ENCODE measurements around the gene FGF9.
A peak's percentile ranks its signal among the peaks of the same experiment; 100 is the strongest.

FGF9 gene

DNA sequence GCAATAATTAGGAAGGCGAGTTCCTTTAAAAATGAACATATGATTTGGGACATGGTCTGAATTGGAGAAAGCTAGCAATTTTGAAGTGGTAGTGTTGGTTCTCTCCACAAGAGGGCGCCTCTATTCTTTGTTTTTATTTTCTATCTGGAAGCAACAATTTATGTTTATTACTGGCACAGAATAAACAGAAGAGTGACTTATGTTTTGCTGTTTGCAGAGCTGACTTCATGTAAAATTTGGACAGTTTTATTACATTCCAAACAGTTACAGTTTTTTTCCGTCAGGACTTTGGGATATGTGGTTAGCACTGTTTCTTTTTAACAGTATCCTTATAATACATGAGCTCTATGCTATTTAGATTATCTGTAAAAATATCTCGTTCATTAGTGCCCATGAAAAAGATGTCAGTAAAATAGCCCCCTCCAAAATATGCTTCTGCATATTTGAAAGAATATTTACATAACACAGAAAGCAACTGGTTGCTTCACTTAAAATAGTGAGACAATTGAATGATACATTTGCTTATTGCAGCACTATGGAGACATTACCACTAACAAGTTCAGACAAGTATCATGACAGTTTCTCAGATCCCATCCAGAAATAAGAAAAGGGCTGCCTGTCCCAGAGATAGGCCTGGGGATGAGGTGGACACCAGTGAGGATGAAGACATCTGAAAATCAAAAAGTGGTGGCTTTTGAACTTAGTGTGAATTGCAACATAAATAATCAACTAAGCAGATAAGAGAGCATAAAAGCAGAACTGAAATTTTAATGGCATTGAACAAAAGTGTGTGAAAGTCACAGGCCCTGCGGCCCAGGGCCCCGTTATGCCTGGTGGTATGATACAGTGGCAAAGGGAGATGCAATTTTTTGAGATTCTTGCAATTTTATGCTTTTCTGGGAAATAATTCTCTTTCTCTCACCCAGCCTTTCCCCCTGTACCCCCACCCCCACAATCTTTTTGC lies 32.3 kb upstream of the FGF9 start:
- ChIA-PET CTCF (interaction anchor here (0.6 to 1.8 kb wide), 8 partner anchors 8 to 1124 kb away, joined by 3 to 7 read pairs (median 4); no protein-coding TSS in a partner anchor), POLR2A (interaction anchor here (1.3 to 1.7 kb wide), 3 partner anchors 31 to 35 kb away, joined by 3 to 5 read pairs (median 4); partner anchors contain the start of genes FGF9 and MICU2)
- no peak for TF ChIP-seq ARNT (IDR thresholded peaks at IDR 0.05)
- TF ChIP-seq, protein P1, sequence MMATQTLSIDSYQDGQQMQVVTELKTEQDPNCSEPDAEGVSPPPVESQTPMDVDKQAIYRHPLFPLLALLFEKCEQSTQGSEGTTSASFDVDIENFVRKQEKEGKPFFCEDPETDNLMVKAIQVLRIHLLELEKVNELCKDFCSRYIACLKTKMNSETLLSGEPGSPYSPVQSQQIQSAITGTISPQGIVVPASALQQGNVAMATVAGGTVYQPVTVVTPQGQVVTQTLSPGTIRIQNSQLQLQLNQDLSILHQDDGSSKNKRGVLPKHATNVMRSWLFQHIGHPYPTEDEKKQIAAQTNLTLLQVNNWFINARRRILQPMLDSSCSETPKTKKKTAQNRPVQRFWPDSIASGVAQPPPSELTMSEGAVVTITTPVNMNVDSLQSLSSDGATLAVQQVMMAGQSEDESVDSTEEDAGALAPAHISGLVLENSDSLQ (IDR thresholded peaks at IDR 0.05): 0 out of 2 replicates have a peak, but pooled peaks have one; percentile 25
- peak; percentile 13 for DNase-seq (ENCODE audit: extremely low spot score)

DNA sequence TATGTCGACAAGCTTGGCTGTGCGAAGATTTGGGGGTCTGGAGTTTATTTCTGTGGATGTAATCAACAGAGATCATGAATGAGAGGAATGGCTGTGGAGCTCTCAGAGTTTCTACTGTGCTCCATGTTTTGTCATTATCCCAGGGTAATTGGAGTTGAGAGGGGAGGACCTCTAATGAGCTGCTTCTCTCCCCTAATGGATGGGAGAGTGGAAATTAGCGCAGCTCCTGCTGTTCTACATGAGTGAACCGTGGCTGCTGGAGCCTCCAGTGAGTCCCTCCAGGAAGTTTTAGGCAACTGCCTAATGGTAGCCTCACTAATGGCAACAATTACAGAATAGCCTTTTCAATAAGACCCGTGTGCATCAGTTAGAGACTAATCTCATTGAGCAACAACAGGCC lies 31.3 kb upstream of the FGF9 start:
- DNase-seq (ENCODE audit: extremely low spot score): no peak
- POLR2A ChIA-PET: interaction anchor here (1.7 kb wide), 1 partner anchor 36 kb away, joined by 5 read pairs; the partner anchor contains the start of gene MICU2

DNA sequence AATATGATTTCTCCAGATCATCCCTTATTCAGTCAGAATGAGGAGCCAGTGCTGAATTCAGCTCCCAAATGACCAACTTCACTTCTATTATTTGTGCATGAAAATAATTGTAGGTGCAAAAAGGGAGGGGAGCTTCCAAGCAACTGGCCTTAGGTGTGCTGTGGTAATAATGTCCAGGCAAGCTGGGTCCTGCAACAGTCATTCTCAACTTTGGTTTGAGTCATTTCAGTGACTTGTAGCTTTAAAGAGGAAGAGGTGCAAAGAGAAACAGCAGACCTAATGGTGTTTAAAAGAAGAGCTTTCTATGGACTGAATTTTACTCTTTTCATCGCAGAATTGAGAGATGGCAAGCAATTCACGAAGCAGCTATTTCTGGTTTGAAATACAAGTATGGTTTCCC lies 29.2 kb upstream of the FGF9 start:
- POLR2A ChIA-PET: interaction anchor here (0.8 kb wide), 1 partner anchor 27 kb away, joined by 3 read pairs; no protein-coding TSS in a partner anchor
- DNase-seq (ENCODE audit: extremely low spot score): no peak
- TF ChIP-seq L3MBTL2 (conservative IDR thresholded peaks at IDR 0.05) (no peak), BHLHE40 (IDR thresholded peaks at IDR 0.05; ENCODE audit: borderline replicate concordance) (no peak), SP1 (IDR thresholded peaks at IDR 0.05) (no peak), ARNT (IDR thresholded peaks at IDR 0.05) (no peak), ZNF384 (IDR thresholded peaks at IDR 0.05) (no peak), FOXK2 (IDR thresholded peaks at IDR 0.05) (no peak), TARDBP (IDR thresholded peaks at IDR 0.05) (no peak), HDGF (IDR thresholded peaks at IDR 0.05; ENCODE audit: borderline replicate concordance) (no peak), FOXA1 (IDR thresholded peaks at IDR 0.05) (no peak), LEF1 (IDR thresholded peaks at IDR 0.05; ENCODE audit: borderline replicate concordance) (no peak), SUZ12 (IDR thresholded peaks at IDR 0.05) (no peak), ELF4 (IDR thresholded peaks at IDR 0.05) (no peak), CTBP1 (IDR thresholded peaks at IDR 0.05; ENCODE audit: borderline replicate concordance) (no peak), FOXM1 (IDR thresholded peaks at IDR 0.05; ENCODE audit: borderline replicate concordance) (no peak), NFRKB (IDR thresholded peaks at IDR 0.05) (no peak)
- TF ChIP-seq, protein P1 (IDR thresholded peaks at IDR 0.05): no peak
- CTCF ChIA-PET: interaction anchor here (0.6 to 1.0 kb wide), 2 partner anchors 28 to 321 kb away, joined by 3 read pairs; no protein-coding TSS in a partner anchor

More for the DNA sequence above, 31.3 kb upstream of the FGF9 start:
- TF ChIP-seq, protein P1 (IDR thresholded peaks at IDR 0.05): no peak
- TF ChIP-seq FOXA1 (IDR thresholded peaks at IDR 0.05): no peak
- TF ChIP-seq LEF1 (IDR thresholded peaks at IDR 0.05; ENCODE audit: borderline replicate concordance): no peak
- TF ChIP-seq L3MBTL2 (conservative IDR thresholded peaks at IDR 0.05): no peak
- no peak for TF ChIP-seq CTBP1 (IDR thresholded peaks at IDR 0.05; ENCODE audit: borderline replicate concordance)
- TF ChIP-seq TARDBP (IDR thresholded peaks at IDR 0.05): no peak
- TF ChIP-seq ARNT (IDR thresholded peaks at IDR 0.05): no peak
- TF ChIP-seq BHLHE40 (IDR thresholded peaks at IDR 0.05; ENCODE audit: borderline replicate concordance): no peak
- no peak for TF ChIP-seq ZNF384 (IDR thresholded peaks at IDR 0.05)
- no peak for TF ChIP-seq ELF4 (IDR thresholded peaks at IDR 0.05)
- no peak for TF ChIP-seq SUZ12 (IDR thresholded peaks at IDR 0.05)
- TF ChIP-seq NFRKB (IDR thresholded peaks at IDR 0.05): no peak
- CTCF ChIA-PET: no interaction called here

DNA sequence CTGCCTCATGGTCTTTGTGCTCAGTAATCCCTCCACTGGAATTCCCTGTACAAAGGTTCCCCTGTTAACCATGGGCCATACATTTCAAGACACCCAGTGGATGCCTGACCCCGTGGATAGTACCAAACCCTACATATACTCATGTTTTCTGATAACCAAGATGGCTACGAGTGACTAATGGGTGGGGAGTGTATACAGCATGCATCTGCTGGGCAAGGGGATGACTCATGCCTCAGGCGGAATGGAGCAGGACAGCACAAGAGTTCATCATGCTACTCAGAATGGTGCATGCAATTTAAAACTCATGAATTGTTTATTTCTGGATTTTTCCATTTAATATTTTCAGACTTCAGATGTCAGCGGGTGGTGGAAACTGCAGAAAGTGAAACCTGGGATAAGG lies 13.3 kb upstream of the FGF9 start:
- POLR2A ChIA-PET: no interaction called here
- no peak for DNase-seq (ENCODE audit: extremely low spot score)
- TF ChIP-seq SUZ12 (IDR thresholded peaks at IDR 0.05) (no peak), HDGF (IDR thresholded peaks at IDR 0.05; ENCODE audit: borderline replicate concordance) (no peak), FOXA1 (IDR thresholded peaks at IDR 0.05) (no peak), FOXM1 (IDR thresholded peaks at IDR 0.05; ENCODE audit: borderline replicate concordance) (no peak), BHLHE40 (IDR thresholded peaks at IDR 0.05; ENCODE audit: borderline replicate concordance) (no peak), FOXK2 (IDR thresholded peaks at IDR 0.05) (no peak), ZNF384 (IDR thresholded peaks at IDR 0.05) (no peak), ARNT (IDR thresholded peaks at IDR 0.05) (no peak), TARDBP (IDR thresholded peaks at IDR 0.05) (no peak), CTBP1 (IDR thresholded peaks at IDR 0.05; ENCODE audit: borderline replicate concordance) (no peak), L3MBTL2 (conservative IDR thresholded peaks at IDR 0.05) (no peak), NFRKB (IDR thresholded peaks at IDR 0.05) (no peak), ELF4 (IDR thresholded peaks at IDR 0.05) (no peak), SP1 (IDR thresholded peaks at IDR 0.05) (no peak), LEF1 (IDR thresholded peaks at IDR 0.05; ENCODE audit: borderline replicate concordance) (no peak)
- TF ChIP-seq, protein P1 (IDR thresholded peaks at IDR 0.05): no peak
- CTCF ChIA-PET: no interaction called here

DNA sequence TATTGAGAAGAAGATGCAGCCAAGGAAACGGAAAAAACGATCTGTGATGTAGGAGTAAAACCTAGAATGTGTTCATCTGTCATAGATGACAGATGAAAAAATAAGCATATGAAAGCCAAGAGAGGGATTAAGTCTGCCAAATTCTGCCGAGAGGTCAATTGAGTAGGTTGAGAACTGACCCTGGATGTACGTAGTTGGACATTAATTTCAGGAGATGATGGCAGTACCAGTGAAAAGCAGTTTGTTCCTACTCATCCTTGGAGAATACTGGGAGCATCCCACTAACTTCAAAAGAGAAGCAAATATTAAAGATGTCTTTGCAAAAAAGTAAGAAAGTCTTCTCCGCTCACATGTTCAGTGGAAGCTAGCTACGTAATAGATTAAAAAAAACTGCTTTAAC lies 11.8 kb upstream of the FGF9 start:
- CTCF ChIA-PET: no interaction called here
- no peak for DNase-seq (ENCODE audit: extremely low spot score)
- no peak for TF ChIP-seq SUZ12 (IDR thresholded peaks at IDR 0.05)
- no peak for TF ChIP-seq FOXK2 (IDR thresholded peaks at IDR 0.05)
- no peak for TF ChIP-seq LEF1 (IDR thresholded peaks at IDR 0.05; ENCODE audit: borderline replicate concordance)
- no peak for TF ChIP-seq HDGF (IDR thresholded peaks at IDR 0.05; ENCODE audit: borderline replicate concordance)
- TF ChIP-seq ZNF384 (IDR thresholded peaks at IDR 0.05): no peak
- no peak for TF ChIP-seq L3MBTL2 (conservative IDR thresholded peaks at IDR 0.05)
- TF ChIP-seq ARNT (IDR thresholded peaks at IDR 0.05): no peak
- TF ChIP-seq, protein P1 (IDR thresholded peaks at IDR 0.05): no peak
- TF ChIP-seq BHLHE40 (IDR thresholded peaks at IDR 0.05; ENCODE audit: borderline replicate concordance): no peak
- TF ChIP-seq NFRKB (IDR thresholded peaks at IDR 0.05): no peak
- TF ChIP-seq CTBP1 (IDR thresholded peaks at IDR 0.05; ENCODE audit: borderline replicate concordance): no peak
- TF ChIP-seq TARDBP (IDR thresholded peaks at IDR 0.05): no peak
- POLR2A ChIA-PET: no interaction called here
